T-helper 2 cell (primary cell): ENCODE measurements around the gene PYGB.

Experiments used
- DNase-seq, 5 experiments: peaks; one replicate each; pipeline versions ENCODE4 v3.0.0 to v3.0.0-alpha.2; 2012 to 2022
- total RNA-seq, 2 donors: gene quantifications; one replicate each; lab custom pipeline; 2026; lab: John Stamatoyannopoulos, UW

Gene PYGB
- 46.8 to 66.3 reads per million in 2 donors for total RNA-seq

- peak; percentile 58 to 82 (median 65) for DNase-seq
These were observed at the start of gene PYGB for GRCh38 chr20:25247956-25248785. Gene PYGB (plus strand): TSS chr20:25248085. CDS start chr20:25248179, 94 bp downstream.

GRCh38 chr20:25198663-25199383 is 49.1 kb upstream of the PYGB start:
- DNase-seq = no peak

GRCh38 chr20:25199473-25200260 is 48.2 kb upstream of the PYGB start:
- DNase-seq = no peak

GRCh38 chr20:25203089-25203488 is 44.8 kb upstream of the PYGB start:
- no peak for DNase-seq

GRCh38 chr20:25203871-25204320 is 44.0 kb upstream of the PYGB start:
- DNase-seq = no peak

- no peak for DNase-seq
These were observed 43.2 kb upstream of the PYGB start for GRCh38 chr20:25204550-25205276.

- no peak for DNase-seq
These were observed 42.4 kb upstream of the PYGB start for GRCh38 chr20:25205277-25206062.

GRCh38 chr20:25206063-25206403 is 41.9 kb upstream of the PYGB start:
- no peak for DNase-seq

- DNase-seq = no peak
These were observed 41.3 kb upstream of the PYGB start for GRCh38 chr20:25206548-25206947.

- no peak for DNase-seq
These were observed 40.5 kb upstream of the PYGB start for GRCh38 chr20:25207149-25207959.

GRCh38 chr20:25207960-25208534 is 39.8 kb upstream of the PYGB start:
- no peak for DNase-seq

GRCh38 chr20:25209400-25209799 is 38.5 kb upstream of the PYGB start:
- no peak for DNase-seq

GRCh38 chr20:25209911-25210310 is 38.0 kb upstream of the PYGB start:
- DNase-seq = no peak

- DNase-seq = no peak
These were observed 36.6 kb upstream of the PYGB start for GRCh38 chr20:25211273-25211672.

- DNase-seq = no peak
These were observed 35.6 kb upstream of the PYGB start for GRCh38 chr20:25212242-25212641.

- no peak for DNase-seq
These were observed 34.1 kb upstream of the PYGB start for GRCh38 chr20:25213566-25214425.

- DNase-seq = no peak
These were observed 33.5 kb upstream of the PYGB start for GRCh38 chr20:25214426-25214790.

GRCh38 chr20:25214819-25215218 is 33.1 kb upstream of the PYGB start:
- DNase-seq = no peak

- no peak for DNase-seq
These were observed 32.4 kb upstream of the PYGB start for GRCh38 chr20:25215521-25215920.
